Measurements from ENCODE around the gene COASY. TPM values are rescaled to one million over a fixed set of nuclear protein-coding genes. Genes with fewer than 3 reads are reported as not detected.

COASY gene
- total RNA-seq, 1 donor: 13.4 TPM

DNA sequence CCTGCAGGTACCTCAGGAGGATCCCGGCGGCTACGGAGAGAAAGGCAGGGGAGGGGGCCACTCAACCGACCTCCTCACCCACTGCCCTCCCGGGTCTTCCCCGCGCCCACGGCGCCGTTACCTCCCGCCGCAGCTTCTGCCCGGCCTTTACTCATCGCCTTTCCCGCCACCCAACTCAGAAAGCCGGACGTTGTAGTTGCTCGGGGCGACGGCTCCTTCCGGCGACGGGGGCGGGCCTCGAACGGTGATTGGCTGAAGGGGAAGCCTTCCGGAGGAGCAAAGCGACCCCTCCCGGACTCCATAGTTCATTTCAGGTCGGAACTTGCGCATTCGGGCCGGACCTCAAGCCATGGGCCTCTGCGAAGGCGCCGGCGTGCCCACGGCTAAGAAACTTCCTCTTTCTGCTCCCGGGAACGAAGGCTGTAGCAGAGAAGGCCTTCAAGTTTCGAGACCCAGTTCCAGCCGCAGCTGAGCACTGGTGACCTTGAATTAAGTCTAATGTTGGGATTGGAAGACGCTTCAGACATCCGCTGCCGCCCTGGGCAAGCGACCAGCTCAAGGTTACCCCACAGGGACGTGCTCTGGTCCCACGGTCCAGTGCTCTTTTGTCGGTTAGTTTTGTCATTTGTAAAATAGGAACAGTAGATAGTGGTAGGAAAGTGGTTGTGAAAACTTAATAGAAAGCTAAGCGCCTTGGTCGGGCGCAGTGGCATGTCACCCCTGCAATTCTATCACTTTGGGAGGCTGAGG, 15.8 kb downstream of the COASY start, which contains the start of gene PSMC3IP:
PSMC3IP (minus strand) TSS at position 198 of the 750 bp plus-strand sequence; CDS start at position 155, 43 bp downstream.
- TF ChIP-seq, protein P1, sequence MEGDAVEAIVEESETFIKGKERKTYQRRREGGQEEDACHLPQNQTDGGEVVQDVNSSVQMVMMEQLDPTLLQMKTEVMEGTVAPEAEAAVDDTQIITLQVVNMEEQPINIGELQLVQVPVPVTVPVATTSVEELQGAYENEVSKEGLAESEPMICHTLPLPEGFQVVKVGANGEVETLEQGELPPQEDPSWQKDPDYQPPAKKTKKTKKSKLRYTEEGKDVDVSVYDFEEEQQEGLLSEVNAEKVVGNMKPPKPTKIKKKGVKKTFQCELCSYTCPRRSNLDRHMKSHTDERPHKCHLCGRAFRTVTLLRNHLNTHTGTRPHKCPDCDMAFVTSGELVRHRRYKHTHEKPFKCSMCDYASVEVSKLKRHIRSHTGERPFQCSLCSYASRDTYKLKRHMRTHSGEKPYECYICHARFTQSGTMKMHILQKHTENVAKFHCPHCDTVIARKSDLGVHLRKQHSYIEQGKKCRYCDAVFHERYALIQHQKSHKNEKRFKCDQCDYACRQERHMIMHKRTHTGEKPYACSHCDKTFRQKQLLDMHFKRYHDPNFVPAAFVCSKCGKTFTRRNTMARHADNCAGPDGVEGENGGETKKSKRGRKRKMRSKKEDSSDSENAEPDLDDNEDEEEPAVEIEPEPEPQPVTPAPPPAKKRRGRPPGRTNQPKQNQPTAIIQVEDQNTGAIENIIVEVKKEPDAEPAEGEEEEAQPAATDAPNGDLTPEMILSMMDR (IDR thresholded peaks at IDR 0.05; ENCODE audit: extremely low read depth, low read depth, low read length): peak; percentile 40
- Histone ChIP-seq H3K27ac (ENCODE audit: low read depth, low read length) (peak within 1 kb of the TSS; percentile 91), H3K27me3 (ENCODE audit: insufficient read depth, low read length) (no peaks in the 10 kb centered on the region), H3K79me2 (ENCODE audit: insufficient read depth, low read length) (peaks cover 38% of the 10 kb centered on the region), H3K4me3 (ENCODE audit: insufficient read depth, low read length) (peak within 1 kb of the TSS; percentile 98), H3K36me3 (ENCODE audit: insufficient read depth, low read length) (peaks cover 54% of the 10 kb centered on the region), H4K20me1 (ENCODE audit: insufficient read depth, low read length) (peaks cover 5% of the 10 kb centered on the region), H2AFZ (ENCODE audit: low read length) (peak within 1 kb of the TSS; percentile 96), H3K4me2 (ENCODE audit: insufficient read depth, low read length) (peak within 1 kb of the TSS; percentile 99), H3K9me3 (ENCODE audit: low read depth, low read length) (no peaks in the 10 kb centered on the region), H3K4me1 (ENCODE audit: insufficient read depth, low read length) (peaks cover 15% of the 10 kb centered on the region)
- peak; percentile 99 for DNase-seq (ENCODE audit: insufficient read length, low spot score, missing footprints)

GRCh38 chr17:42578282-42578869, 16.4 kb downstream of the COASY start:
- H3K4me1 ChIP-seq (ENCODE audit: insufficient read depth, low read length): peaks cover 15% of the 10 kb centered on the region
- no peaks in the 10 kb centered on the region for H4K20me1 ChIP-seq (ENCODE audit: insufficient read depth, low read length)
- H3K27me3 ChIP-seq (ENCODE audit: insufficient read depth, low read length): no peaks in the 10 kb centered on the region
- H3K9me3 ChIP-seq (ENCODE audit: low read depth, low read length): no peaks in the 10 kb centered on the region
- H3K36me3 ChIP-seq (ENCODE audit: insufficient read depth, low read length): peaks cover 54% of the 10 kb centered on the region
- TF ChIP-seq, protein P1 (IDR thresholded peaks at IDR 0.05; ENCODE audit: extremely low read depth, low read depth, low read length): peak; percentile 75
- peak overlapping the region; percentile 91 for H3K27ac ChIP-seq (ENCODE audit: low read depth, low read length)
- peak; percentile 94 for DNase-seq (ENCODE audit: insufficient read length, low spot score, missing footprints)
- H3K4me2 ChIP-seq (ENCODE audit: insufficient read depth, low read length): peak overlapping the region; percentile 99
- H3K4me3 ChIP-seq (ENCODE audit: insufficient read depth, low read length): peak overlapping the region; percentile 98
- peak overlapping the region; percentile 96 for H2AFZ ChIP-seq (ENCODE audit: low read length)
- H3K79me2 ChIP-seq (ENCODE audit: insufficient read depth, low read length): peaks cover 33% of the 10 kb centered on the region

- Histone ChIP-seq H2AFZ (ENCODE audit: low read length) (no peak overlapping the region), H3K4me1 (ENCODE audit: insufficient read depth, low read length) (peaks cover 15% of the 10 kb centered on the region), H3K4me2 (ENCODE audit: insufficient read depth, low read length) (no peak overlapping the region), H3K79me2 (ENCODE audit: insufficient read depth, low read length) (peaks cover 23% of the 10 kb centered on the region), H3K4me3 (ENCODE audit: insufficient read depth, low read length) (no peak overlapping the region), H3K9me3 (ENCODE audit: low read depth, low read length) (no peaks in the 10 kb centered on the region), H3K27ac (ENCODE audit: low read depth, low read length) (no peak overlapping the region), H4K20me1 (ENCODE audit: insufficient read depth, low read length) (no peaks in the 10 kb centered on the region), H3K36me3 (ENCODE audit: insufficient read depth, low read length) (peaks cover 53% of the 10 kb centered on the region), H3K27me3 (ENCODE audit: insufficient read depth, low read length) (no peaks in the 10 kb centered on the region)
- DNase-seq (ENCODE audit: insufficient read length, low spot score, missing footprints): no peak
- TF ChIP-seq, protein P1 (IDR thresholded peaks at IDR 0.05; ENCODE audit: extremely low read depth, low read depth, low read length): no peak
These were observed 18.0 kb downstream of the COASY start for GRCh38 chr17:42579794-42580551.

Data from osteoblast (primary cell).